Suprapubic skin (tissue), 4 donors: ENCODE measurements around the gene WDPCP. TPM values are rescaled to one million over a fixed set of nuclear protein-coding genes. Genes with fewer than 3 reads are reported as not detected.

Source experiments
- DNase-seq, 2 donors: peaks; one replicate each; pipeline ENCODE4 v3.0.0-alpha.2; 2019; ENCODE audit warnings: low spot score in 2 of 2
- H3K27ac ChIP-seq: fragments of 200-600 bp; sonication (generic); one replicate; pipeline ENCODE4 v1.5.1; 2019
- H3K27me3 ChIP-seq: fragments of 200-600 bp; sonication (generic); one replicate; pipeline ENCODE4 v1.5.1; 2019
- H3K36me3 ChIP-seq: fragments of 200-600 bp; sonication (generic); one replicate; pipeline ENCODE4 v1.5.1; 2019
- H3K4me1 ChIP-seq: fragments of 200-600 bp; sonication (generic); one replicate; pipeline ENCODE4 v1.5.1; 2019
- H3K4me3 ChIP-seq: fragments of 200-600 bp; sonication (generic); one replicate; pipeline ENCODE4 v1.5.1; 2019; ENCODE audit warnings: mild to moderate bottlenecking
- H3K9me3 ChIP-seq: fragments of 200-600 bp; sonication (generic); one replicate; pipeline ENCODE4 v1.5.1; 2019
- CTCF ChIP-seq, 2 donors: fragments of 200-600 bp in 1 of 2; fragments of 450-650 bp in 1 of 2; sonication (generic) in 1 of 2; IDR thresholded peaks; one replicate each; pipeline ENCODE4 v1.5.1; 2016 to 2019; ENCODE audit warnings: antibody characterized with exemption in 2 of 2, mild to moderate bottlenecking in 1 of 2, moderate library complexity in 1 of 2
- EP300 ChIP-seq: sonication (generic); formaldehyde crosslinking; IDR thresholded peaks from one replicate; pipeline ENCODE4 v1.6.1; 2017; ENCODE audit warnings: antibody characterized with exemption
- POLR2A ChIP-seq, 2 donors: fragments of 450-650 bp; IDR thresholded peaks; one replicate each; pipeline ENCODE4 v1.6.1; 2017; ENCODE audit warnings: antibody characterized with exemption in 2 of 2, mild to moderate bottlenecking in 2 of 2, moderate library complexity in 2 of 2
- POLR2AphosphoS5 ChIP-seq, 3 donors: sonication (generic); formaldehyde crosslinking; IDR thresholded peaks; one replicate each; pipeline ENCODE4 v1.6.1; 2017; ENCODE audit warnings: antibody characterized with exemption in 3 of 3
- WGBS: methylation state at CpG from one replicate; pipeline ENCODE4 v1.1.5; 2018; 5-methylcytosine and 5-hydroxymethylcytosine counted together
- total RNA-seq, 4 donors: library from RNA; depleted of rRNA; stranded (reverse); fragments of >200 nt; gene quantifications; one replicate each; pipeline ENCODE4 v1.1.0, GENCODE V29; 2016

Gene WDPCP
- total RNA-seq, 4 donors from 2014 or later = 6.7 to 18.7 (median 9.7) TPM

GRCh38 chr2:63589148-63589958, 1.1 kb upstream of the WDPCP start:
- TF ChIP-seq POLR2AphosphoS5 (IDR thresholded peaks at IDR 0.05) = no peak
- no peak for TF ChIP-seq POLR2A (IDR thresholded peaks at IDR 0.05)
- no peak for TF ChIP-seq EP300
- no peak for TF ChIP-seq CTCF (IDR thresholded peaks at IDR 0.05)
- no peak for DNase-seq
- H3K36me3 ChIP-seq = peaks cover 6% of the 10 kb centered on the region
- H3K4me1 ChIP-seq = peaks cover 40% of the 10 kb centered on the region
- peak overlapping the region; percentile 79 for H3K4me3 ChIP-seq
- H3K27me3 ChIP-seq = no peaks in the 10 kb centered on the region
- H3K27ac ChIP-seq = peak overlapping the region; percentile 92
- H3K9me3 ChIP-seq = no peaks in the 10 kb centered on the region
- WGBS = 5% methylated on average over 26 of the region's 26 CpGs

GRCh38 chr2:63587814-63588384, 378 bp downstream of the WDPCP start:
- H3K4me3 ChIP-seq = peak overlapping the region; percentile 79
- H3K4me1 ChIP-seq = peaks cover 40% of the 10 kb centered on the region
- H3K9me3 ChIP-seq = no peaks in the 10 kb centered on the region
- peak overlapping the region; percentile 92 for H3K27ac ChIP-seq
- 0% methylated on average over 19 of the region's 33 CpGs for WGBS
- H3K36me3 ChIP-seq = no peaks in the 10 kb centered on the region
- H3K27me3 ChIP-seq = no peaks in the 10 kb centered on the region
- DNase-seq = peak in 1 of 2 donors; percentile 91
- TF ChIP-seq CTCF (IDR thresholded peaks at IDR 0.05) (no peak), POLR2AphosphoS5 (IDR thresholded peaks at IDR 0.05) (no peak), POLR2A (IDR thresholded peaks at IDR 0.05) (no peak), EP300 (no peak)

- Histone ChIP-seq H3K27ac (no peak overlapping the region), H3K4me3 (no peak overlapping the region), H3K4me1 (peaks cover 33% of the 10 kb centered on the region), H3K36me3 (no peaks in the 10 kb centered on the region), H3K9me3 (no peaks in the 10 kb centered on the region), H3K27me3 (no peaks in the 10 kb centered on the region)
- TF ChIP-seq POLR2AphosphoS5 (IDR thresholded peaks at IDR 0.05) (no peak), CTCF (IDR thresholded peaks at IDR 0.05) (no peak), EP300 (no peak), POLR2A (IDR thresholded peaks at IDR 0.05) (no peak)
- DNase-seq = no peak
- WGBS = 98% methylated on average over 1 of the region's 1 CpG
Measured at GRCh38 chr2:63582873-63583272, 5.4 kb downstream of the WDPCP start.

- no peaks in the 10 kb centered on the region for H3K27me3 ChIP-seq
- DNase-seq = peak in 1 of 2 donors; percentile 73
- 24% methylated on average over 5 of the region's 5 CpGs for WGBS
- no peak overlapping the region for H3K4me3 ChIP-seq
- H3K4me1 ChIP-seq = peaks cover 22% of the 10 kb centered on the region
- peak overlapping the region; percentile 81 for H3K27ac ChIP-seq
- TF ChIP-seq POLR2A (IDR thresholded peaks at IDR 0.05) (no peak), CTCF (IDR thresholded peaks at IDR 0.05) (no peak), EP300 (no peak), POLR2AphosphoS5 (IDR thresholded peaks at IDR 0.05) (peak in 1 of 3 donors; percentile 38)
- H3K36me3 ChIP-seq = no peaks in the 10 kb centered on the region
- H3K9me3 ChIP-seq = no peaks in the 10 kb centered on the region
Measured at GRCh38 chr2:63581298-63581961, 6.8 kb downstream of the WDPCP start.
